HG02571 (cell line): ENCODE data around the gene PRSS33.

Experiments used
- ATAC-seq: cut with Tn5 transposase; IDR thresholded peaks from one replicate; pipeline ENCODE4 v1.9.1; 2021; ENCODE audit warnings: mild to moderate bottlenecking, moderate library complexity; ENCODE audit not compliant: unreplicated experiment

The PRSS33 gene

DNA sequence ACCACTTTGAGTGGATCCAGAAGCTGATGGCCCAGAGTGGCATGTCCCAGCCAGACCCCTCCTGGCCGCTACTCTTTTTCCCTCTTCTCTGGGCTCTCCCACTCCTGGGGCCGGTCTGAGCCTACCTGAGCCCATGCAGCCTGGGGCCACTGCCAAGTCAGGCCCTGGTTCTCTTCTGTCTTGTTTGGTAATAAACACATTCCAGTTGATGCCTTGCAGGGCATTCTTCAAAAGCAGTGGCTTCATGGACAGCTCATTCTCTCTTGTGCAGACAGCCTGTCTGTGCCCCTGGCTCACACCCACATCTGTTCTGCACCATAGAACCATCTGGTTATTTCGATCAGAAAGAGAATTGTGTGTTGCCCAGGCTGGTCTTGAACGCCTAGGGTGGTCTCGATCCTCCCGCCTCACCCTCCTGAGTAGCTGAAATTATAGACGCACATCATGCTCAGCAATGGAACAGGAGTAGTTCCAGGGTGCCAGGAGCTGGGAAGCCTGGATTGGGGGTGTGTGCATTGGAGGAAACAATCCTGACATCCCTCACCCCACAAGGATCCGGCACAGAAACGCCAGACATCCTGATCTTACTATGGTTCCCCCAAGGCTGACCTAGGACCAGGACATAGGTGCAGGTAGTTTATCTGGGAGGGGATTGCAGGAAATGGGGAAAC is 34.3 kb upstream of the PRSS33 start:
- ATAC-seq: no peak

DNA sequence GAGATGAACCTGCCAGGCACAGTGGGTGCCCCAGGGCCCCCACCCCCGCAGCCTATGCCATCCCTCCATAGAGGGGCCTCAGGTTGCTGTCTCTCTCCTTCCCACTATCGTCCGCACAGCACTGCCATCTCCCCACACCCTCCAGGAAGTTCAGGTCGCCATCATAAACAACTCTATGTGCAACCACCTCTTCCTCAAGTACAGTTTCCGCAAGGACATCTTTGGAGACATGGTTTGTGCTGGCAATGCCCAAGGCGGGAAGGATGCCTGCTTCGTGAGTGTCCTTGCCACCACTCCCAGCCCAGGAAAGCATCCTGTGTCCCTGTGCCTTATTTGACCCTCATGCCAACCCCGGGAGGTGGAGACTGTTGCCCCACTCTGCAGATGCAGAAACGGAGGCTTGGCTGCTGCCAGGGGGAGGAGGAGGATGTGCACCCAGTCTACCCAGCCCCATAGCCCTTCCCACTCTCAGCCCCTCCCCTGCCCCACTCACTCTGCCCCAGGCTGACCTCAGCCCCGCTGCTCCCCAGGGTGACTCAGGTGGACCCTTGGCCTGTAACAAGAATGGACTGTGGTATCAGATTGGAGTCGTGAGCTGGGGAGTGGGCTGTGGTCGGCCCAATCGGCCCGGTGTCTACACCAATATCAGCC is 33.6 kb upstream of the PRSS33 start:
- ATAC-seq: no peak

DNA sequence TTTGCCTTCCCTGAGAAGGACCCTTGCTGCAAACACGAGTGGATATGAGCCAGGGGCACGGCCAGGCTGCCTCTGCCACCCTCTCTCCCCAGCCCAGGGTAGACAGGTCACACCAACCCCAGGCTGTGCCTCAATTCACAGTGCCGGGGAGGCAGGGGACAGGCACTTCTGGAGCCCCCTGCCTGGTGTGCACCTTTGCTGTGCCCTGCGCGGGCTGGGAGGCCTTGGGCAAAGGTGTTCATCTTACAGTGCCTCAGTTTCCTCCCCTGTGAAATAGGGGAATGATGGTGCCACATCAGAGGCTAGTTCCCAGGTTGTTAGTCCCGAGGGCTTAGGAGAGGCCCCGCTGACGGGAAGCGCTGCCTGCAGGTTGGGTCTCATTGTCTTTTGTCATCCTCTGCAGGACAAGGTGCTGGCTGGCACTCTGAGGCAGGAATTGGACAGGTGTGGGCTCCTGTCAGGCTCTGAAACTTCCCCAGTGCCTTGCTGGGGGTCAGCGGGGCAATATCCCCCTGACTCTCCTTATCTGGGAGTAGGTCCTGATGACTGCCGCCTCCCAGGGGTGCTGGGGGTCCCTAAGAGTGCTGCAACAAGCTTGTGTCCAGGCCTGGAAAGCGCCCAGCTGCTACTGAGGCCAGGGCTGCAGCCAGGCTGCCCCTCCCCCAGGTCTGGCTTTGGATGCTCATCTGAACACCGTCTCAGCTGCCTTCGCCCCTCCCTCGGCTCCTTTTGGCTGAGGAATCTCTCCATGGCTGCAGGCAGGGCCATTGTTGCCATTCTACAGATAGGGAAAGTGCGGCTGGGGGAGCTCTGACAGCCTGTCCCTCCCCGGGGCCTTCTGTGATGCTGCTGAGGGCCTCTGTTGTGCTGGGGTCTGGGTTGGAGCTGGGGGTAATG is 32.8 kb upstream of the PRSS33 start:
- no peak for ATAC-seq

DNA sequence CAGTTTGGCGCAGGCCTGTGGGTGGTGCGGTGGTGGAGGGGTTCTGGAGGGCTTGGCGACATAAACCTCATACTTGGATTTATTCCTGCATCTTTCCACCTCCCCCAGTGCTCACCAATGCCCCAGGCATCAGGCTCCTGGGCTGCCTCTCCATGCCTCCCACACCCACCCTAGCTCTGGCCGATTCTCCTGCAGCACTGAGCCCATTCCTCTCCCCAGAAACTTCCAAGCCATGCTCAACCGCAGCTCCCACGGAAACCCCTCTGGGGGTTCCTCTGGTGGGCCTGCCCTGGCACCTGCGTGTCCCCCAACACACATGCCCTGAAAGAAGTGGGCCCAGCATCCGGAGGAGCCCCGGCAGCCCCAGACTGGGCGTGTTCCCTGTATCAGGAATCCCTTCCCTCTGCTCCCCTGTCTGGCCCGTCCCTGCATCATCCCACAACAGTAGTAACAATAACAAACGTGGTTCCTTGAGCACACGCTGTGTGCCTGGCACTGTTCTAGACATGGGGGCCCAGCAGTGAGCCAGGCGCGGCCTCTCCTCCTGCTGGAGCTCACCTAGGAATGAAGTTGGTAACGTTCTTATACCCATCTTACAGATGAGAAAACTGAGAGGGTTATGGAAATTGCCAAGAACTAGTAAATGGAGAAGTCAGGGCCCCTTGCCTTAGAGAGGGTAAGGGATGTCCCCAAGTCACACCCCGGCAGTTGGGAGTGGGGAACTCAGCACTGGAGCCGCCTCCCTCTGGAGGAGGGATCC is 32.0 kb upstream of the PRSS33 start:
- no peak for ATAC-seq

DNA sequence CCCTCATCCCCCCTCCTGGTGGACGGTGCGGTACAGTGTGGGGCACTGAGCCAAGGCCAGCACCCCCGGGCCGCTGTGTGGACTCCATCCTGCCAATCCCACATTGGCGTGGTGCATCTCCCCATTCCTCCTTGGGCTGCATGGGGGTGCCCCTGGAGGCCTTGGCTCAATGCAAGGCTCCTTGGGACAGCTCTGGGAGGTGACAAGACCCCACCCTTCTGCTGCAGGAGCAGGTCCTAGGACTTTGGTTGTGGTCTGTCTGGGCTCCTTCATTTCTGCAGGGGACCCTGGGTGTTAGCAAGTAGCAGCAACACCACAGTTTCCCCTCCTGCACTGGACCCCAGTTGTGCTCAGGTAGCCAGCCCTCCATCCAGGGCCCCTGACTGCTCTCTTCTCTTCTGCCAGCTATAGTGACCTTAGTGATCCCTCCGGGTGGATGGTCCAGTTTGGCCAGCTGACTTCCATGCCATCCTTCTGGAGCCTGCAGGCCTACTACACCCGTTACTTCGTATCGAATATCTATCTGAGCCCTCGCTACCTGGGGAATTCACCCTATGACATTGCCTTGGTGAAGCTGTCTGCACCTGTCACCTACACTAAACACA is 31.0 kb upstream of the PRSS33 start:
- ATAC-seq: no peak

DNA sequence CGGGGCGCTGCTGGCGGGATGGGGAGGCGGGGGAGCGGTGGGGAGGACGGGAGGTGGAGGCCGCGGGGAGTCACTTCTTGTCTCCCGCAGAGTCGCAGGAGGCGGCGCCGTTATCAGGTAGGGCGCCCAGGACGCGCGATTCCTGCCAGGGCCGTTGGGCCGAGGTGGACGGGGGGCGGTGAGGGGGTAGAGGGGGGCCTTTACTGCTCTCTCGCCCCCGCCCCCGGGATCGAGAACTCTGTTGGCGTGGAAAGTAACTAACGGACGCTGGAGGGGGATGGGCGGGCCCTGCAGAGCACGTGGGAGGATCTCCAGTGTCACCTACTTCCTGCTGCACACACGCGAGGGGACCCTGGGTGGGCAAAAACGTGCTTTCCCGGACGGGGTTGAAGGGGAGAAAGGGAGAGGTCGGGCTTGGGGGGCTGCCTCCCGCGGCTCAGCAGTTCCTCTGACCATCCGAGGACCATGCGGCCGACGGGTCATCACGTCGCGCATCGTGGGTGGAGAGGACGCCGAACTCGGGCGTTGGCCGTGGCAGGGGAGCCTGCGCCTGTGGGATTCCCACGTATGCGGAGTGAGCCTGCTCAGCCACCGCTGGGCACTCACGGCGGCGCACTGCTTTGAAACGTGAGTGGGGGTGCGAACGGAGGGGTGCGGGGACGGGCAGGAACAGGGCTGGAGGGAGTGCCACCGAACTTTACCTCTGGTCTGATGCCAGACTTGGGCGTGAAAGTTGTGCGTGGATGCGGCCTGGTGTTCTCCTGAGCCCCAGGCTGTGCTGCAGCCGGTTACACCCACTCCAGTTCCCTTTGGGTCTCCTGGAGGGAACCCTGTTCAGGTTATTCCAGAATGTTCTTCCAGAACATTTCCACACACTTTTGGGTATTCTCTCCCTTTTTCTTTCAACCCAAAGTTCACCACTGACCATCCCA is 30.2 kb upstream of the PRSS33 start:
- ATAC-seq: no peak

DNA sequence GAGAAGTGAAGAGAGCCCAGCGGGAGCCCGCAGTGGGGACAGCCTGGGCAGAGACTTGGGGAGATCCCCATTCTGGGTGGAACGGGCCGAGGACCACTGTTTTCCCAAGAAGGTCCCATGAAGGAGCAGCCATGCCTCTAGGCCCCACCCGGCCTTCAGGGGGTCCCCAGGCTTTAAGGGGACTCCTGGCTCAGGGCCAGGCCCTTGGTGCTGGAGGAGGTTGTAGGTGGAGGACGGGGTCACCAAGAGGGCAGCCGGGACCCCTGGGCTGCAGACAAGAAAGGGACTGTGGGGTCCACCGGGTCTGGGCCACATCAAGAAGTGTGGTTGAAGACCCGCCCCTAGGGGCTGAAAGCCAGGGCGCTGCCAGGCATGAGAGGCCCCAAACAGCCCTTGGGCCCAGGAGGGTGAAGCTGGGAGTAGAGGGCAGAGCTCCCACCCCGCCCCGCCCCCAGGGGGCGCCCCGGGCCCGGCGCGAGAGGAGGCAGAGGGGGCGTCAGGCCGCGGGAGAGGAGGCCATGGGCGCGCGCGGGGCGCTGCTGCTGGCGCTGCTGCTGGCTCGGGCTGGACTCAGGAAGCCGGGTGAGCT is 29.5 kb upstream of the PRSS33 start, which contains the start of gene PRSS21:
PRSS21 (plus strand) TSS at position 487 of the 589 bp plus-strand sequence; CDS start at position 519, 32 bp downstream.
- ATAC-seq: no peak

DNA sequence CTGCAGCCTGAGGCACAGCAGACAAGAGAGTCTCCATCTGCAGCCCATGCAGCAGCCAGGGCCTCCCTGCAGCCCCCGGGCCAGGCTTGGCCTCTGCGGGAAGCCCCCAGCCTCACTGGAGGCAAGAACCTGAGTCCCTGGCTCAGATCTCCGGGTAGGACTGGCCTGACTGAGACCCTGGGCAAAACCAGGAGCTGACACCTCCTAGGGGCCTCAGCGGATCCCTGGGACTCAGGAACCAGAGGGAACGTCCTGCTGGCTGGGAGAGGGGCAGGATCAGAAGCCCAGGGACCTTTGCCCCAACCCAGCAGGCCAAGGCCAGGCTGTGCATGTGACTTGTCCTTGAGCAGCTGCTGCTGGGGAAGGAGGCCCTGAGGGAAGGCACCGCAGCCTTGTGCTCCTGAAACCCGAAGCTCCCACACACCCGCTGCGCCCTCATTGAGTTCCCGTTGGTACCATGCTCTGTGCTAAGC is 28.0 kb upstream of the PRSS33 start:
- ATAC-seq: no peak

DNA sequence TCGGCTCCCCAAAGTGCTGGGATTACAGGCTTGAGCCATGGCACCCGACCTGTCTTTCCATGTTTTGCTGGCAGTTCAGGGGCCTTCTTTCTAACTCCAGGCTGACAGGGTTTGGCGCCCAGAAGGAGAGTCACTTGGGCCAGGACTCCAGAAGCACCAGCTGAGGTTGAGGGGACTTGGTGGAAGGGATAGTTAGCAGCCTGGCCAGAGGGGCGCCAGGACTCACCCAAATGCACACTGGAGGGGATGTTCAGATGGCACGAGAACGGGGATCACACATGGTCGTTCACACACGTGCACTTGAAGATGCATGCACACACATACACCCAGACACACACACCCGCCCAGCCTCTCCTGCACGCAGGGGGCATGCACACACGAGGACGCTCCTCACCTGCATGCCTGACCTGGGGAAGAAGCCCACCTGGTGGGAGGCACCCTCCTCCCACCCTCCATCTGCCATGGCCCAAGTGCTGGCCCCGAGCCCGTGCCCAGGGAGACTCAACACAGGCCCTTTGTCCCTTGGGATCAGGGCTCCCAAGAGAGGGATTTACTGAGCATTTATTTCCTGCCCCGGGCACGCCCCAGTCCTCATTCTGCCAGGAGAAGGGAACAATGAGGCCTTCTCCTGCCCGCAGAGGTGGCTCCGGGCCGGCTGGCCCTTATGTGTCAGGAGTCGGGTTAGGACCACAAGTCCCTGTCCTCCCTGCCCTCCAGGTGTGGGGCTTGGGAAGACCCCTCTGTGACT is 27.4 kb upstream of the PRSS33 start:
- ATAC-seq: no peak

DNA sequence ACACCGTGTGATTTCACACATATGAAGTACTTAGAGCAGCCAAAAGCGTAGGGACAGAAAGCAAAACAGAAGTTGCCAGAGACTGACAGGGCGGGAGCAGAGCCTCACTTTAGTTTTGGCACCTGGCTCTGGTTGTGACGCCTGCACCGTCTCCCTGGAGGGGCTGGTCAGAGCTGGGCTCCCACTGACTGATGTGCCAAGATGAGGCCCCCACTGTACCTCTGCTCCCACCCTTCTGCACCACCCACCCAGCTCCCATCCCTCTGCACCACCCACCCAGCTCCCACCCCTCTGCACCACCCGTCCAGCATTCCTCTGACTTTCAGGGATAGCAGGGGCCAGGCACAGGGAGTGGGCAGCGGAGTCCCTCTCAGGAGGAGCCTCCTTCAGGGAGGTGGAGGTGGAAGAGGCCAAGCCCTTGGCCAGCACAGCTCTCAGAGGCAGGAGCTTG is 26.4 kb upstream of the PRSS33 start:
- no peak for ATAC-seq

DNA sequence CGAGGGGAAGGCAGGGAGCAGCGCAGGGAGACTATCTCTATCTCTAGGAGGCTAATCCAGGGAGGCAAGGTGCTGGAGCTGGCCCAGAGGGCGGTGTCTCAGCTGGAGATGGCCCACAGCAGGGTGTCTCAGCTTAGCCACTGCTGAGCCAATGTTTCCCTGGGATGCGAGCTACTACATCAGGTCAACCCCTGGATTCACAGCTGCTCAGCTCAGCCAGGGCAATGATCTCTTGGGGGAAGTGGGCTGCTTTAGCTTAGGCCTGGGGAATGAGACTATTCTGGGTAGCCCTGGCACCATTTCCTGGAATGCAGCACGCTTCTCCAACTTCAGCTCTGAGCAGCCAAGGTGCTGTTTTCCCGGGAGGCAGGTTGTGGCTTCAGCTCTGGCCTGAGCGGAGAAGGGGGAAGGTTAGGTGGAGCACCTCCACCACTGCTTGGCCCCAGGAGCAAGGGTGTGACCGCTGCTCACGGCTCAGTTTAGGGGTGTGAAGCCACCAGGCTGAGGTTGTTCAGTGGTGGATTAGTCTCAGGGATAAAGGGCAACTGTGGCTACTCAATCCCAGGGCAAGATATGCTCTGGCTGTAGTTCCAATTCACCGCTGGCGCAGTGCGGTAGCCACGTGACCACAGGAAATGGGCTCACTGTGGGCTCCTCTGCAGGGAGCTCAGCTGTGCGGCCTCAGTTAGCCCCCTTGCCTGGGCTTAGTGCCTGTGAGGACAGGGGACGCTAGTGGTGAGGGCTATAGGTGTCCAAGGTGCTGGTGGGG is 24.5 kb upstream of the PRSS33 start:
- no peak for ATAC-seq

DNA sequence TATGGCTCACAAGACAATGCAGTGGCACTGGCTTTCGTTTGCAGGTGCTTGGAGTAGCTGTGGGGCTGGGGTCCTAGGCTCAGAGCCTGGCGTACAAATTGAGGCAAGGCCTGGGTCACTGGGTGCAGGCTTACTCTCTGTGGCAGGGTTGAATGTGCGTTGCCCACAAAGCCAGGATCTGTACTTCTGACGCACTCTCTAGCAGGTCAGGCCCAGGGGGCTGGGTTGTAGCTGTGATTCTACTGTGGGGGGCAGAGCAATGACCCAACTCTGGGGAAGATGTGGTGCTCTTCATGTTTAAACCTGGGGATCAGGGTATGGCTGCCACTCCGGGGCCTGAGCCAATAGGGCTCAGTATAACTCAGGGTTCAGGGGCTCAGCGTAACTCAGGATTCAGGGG is 23.3 kb upstream of the PRSS33 start:
- ATAC-seq: no peak

DNA sequence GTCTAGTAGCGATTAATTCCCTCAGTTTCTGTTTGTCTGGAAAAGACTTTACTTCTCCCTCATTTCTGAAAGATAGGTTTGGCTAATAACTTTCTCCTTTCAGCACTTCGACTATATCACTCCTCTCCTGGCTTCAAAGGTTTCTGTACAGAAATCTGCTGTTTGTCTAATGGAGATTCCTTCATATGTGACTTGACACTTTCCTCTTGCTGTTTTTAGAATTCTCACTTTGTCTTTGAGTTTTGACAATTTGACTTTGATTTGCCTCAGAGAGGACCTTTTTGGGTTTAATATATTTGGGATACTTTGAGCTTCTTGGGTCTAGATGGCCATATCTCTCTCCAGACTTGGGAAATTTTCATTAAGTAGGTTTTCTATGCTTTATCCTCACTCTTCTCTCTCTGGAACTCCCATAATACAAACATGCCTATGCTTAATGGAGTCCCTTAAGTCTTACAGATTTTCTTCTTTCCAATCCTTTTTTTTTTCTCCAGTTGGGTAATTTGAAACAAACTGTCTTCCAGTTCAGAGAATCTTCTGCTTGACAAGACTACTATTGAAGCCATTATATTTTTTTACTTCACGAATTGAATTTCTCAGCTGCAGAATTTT is 21.9 kb upstream of the PRSS33 start:
- ATAC-seq: no peak

DNA sequence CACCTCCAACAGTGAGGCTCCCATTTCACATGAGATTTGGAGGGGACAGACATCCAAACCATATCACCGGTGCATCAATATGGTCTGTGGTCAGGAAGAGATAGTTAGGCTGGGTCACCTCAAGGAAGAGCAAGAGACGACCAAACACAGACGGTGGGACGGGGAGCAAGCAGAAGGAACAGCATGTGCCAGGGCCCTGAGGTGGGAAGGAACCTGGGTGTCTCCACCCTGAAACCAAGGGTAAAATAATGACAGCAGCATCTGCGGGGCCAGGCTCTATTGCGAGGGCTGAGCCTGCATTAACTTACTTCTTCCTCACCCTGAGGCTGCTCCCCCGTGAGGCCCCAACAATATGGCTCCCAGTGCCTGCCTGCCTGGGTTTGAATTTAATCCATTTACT is 20.8 kb upstream of the PRSS33 start:
- no peak for ATAC-seq

DNA sequence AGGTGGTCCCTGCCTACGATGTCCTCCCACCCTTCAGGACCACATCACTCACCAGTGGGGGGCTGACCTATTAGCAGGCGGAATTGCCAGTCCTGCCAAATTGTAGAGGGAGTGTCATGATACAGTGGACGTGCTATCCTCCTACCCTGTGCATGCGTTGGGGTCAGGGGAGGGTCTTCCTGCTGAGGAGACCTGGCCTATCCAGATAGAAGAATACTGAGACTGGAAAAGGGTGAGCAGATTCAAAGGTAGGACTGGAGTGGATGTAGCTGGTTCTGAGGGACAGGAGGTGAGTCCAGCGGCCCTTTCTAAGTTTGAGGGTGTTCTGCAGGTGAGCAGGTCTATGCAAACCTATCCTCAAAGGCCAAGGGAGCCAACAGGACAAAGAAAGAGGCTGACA is 18.9 kb upstream of the PRSS33 start:
- no peak for ATAC-seq

DNA sequence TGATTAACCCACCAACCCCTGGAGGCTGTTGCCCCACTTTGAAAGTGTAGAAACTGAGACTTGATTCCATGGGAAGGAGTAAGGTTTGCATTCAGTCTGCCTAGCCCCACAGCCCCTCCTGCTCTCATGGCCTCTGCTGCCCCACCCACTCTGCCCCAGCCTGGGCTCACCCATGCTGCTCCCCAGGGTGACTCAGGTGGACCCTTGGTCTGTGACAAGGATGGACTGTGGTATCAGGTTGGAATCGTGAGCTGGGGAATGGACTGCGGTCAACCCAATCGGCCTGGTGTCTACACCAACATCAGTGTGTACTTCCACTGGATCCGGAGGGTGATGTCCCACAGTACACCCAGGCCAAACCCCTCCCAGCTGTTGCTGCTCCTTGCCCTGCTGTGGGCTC is 17.4 kb upstream of the PRSS33 start:
- no peak for ATAC-seq

DNA sequence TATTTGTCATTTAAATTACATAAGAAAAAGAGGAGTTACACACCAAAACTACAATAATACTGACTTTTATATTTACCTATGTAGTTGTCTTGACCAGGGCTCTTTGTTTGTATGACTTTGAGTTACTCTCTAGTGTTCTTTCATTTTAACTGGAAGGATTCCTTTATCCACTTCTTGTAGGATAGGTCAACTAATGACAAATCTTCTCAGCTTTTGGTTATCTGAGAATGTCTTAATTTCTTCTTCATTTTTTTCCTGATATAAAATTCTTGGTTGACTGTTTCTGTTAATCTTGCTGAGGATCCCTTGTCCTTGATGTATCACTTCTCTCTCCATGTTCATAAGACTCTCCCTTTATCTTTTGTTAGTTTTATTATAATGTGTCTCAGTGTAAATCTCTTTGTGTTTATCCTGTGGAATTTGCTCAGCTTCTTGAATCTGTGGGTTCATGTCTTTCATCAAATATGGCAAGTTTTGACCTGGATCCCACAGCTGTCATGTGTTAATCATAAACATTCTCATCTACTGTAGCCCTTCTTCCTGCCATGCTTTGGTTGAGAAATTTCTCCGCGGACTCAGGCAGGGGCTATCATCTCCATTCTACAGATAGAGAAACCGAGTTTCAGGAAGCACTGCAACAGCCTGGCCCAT is 16.3 kb upstream of the PRSS33 start:
- no peak for ATAC-seq
